GM12864 (cell line): ENCODE measurements around the gene GGT1.

ENCODE experiments used
- DNase-seq: peaks from one replicate; pipeline ENCODE4 v3.0.0-alpha.2; 2011; ENCODE audit warnings: low read depth
- H3K4me3 ChIP-seq: 2 replicates; pipeline ENCODE4 v1.5.1; 2011; ENCODE audit warnings: mild to moderate bottlenecking, low read depth, low read length, control low read depth
- CTCF ChIP-seq: IDR thresholded peaks from 2 replicates; pipeline ENCODE4 v1.5.1; 2011; ENCODE audit warnings: low read depth, mild to moderate bottlenecking, moderate library complexity, low read length, control low read depth, inconsistent platforms; ENCODE audit errors: missing control alignments

Gene GGT1

GRCh38 chr22:24564376-24565058 lies 38.5 kb upstream of the GGT1 start:
- TF ChIP-seq CTCF = no peak
- no peak overlapping the region for H3K4me3 ChIP-seq
- DNase-seq = no peak

GRCh38 chr22:24565077-24565476 lies 37.9 kb upstream of the GGT1 start:
- no peak overlapping the region for H3K4me3 ChIP-seq
- TF ChIP-seq CTCF = no peak

GRCh38 chr22:24566899-24567511 lies 36.0 kb upstream of the GGT1 start:
- no peak overlapping the region for H3K4me3 ChIP-seq
- no peak for DNase-seq
- TF ChIP-seq CTCF = no peak

More at GRCh38 chr22:24565077-24565476, 37.9 kb upstream of the GGT1 start:
- no peak for DNase-seq

GRCh38 chr22:24567668-24568067 lies 35.3 kb upstream of the GGT1 start:
- no peak for DNase-seq
- TF ChIP-seq CTCF = no peak
- H3K4me3 ChIP-seq = no peak overlapping the region

GRCh38 chr22:24571266-24571665 lies 31.7 kb upstream of the GGT1 start:
- no peak overlapping the region for H3K4me3 ChIP-seq
- TF ChIP-seq CTCF = no peak
- no peak for DNase-seq

GRCh38 chr22:24576778-24577177 lies 26.2 kb upstream of the GGT1 start:
- no peak overlapping the region for H3K4me3 ChIP-seq
- no peak for DNase-seq
- no peak for TF ChIP-seq CTCF
